KMS-11 (cell line): ENCODE results near the gene PRR36.

Experiments
- H2AFZ ChIP-seq: fragments of 200-600 bp; sonication (generic); 2 replicates; pipeline ENCODE4 v1.6.1; 2016; ENCODE audit warnings: antibody characterized with exemption, mixed run types, low read depth
- H3K27ac ChIP-seq: fragments of 200-600 bp; sonication (generic); 2 replicates; pipeline ENCODE4 v1.6.1; 2016; ENCODE audit warnings: mild to moderate bottlenecking, mixed run types
- H3K27me3 ChIP-seq: fragments of 200-600 bp; sonication (generic); 2 replicates; pipeline ENCODE4 v1.6.1; 2017; ENCODE audit warnings: mild to moderate bottlenecking, low read depth, mixed run types, moderate library complexity; ENCODE audit not compliant: insufficient read depth
- H3K36me3 ChIP-seq: fragments of 200-600 bp; sonication (generic); 2 replicates; pipeline ENCODE4 v1.6.1; 2017; ENCODE audit warnings: mild to moderate bottlenecking, mixed run types; ENCODE audit not compliant: insufficient read depth
- H3K4me1 ChIP-seq: fragments of 200-600 bp; sonication (generic); 2 replicates; pipeline ENCODE4 v1.6.1; 2016; ENCODE audit warnings: mild to moderate bottlenecking, low read depth, mixed run types; ENCODE audit not compliant: poor library complexity, severe bottlenecking
- H3K4me2 ChIP-seq: fragments of 200-600 bp; sonication (generic); 2 replicates; pipeline ENCODE4 v1.7.0; 2016; ENCODE audit warnings: mild to moderate bottlenecking, mixed run types
- H3K4me3 ChIP-seq: fragments of 200-600 bp; sonication (generic); IDR thresholded peaks from 2 replicates; pipeline ENCODE4 v1.6.1; 2017; ENCODE audit warnings: low read depth, low read length, mixed read lengths; ENCODE audit not compliant: insufficient read depth
- H3K79me2 ChIP-seq: fragments of 200-600 bp; sonication (generic); 2 replicates; pipeline ENCODE4 v1.6.1; 2016; ENCODE audit warnings: low read depth, mixed run types; ENCODE audit not compliant: insufficient read depth
- H3K9ac ChIP-seq: fragments of 200-600 bp; sonication (generic); 2 replicates; pipeline ENCODE4 v1.6.1; 2016; ENCODE audit warnings: mild to moderate bottlenecking, mixed run types
- H4K20me1 ChIP-seq: fragments of 200-600 bp; sonication (generic); 2 replicates; pipeline ENCODE4 v1.6.1; 2016; ENCODE audit warnings: mild to moderate bottlenecking, mixed run types; ENCODE audit not compliant: insufficient read depth
- TF ChIP-seq, protein P1 (sequence below): fragments of 200-600 bp; sonication (generic); conservative IDR thresholded peaks from 2 replicates; pipeline ENCODE4 v1.6.1; 2017; ENCODE audit warnings: low read depth, mild to moderate bottlenecking, antibody characterized with exemption, low read length, moderate library complexity, mixed read lengths

PRR36 gene

DNA sequence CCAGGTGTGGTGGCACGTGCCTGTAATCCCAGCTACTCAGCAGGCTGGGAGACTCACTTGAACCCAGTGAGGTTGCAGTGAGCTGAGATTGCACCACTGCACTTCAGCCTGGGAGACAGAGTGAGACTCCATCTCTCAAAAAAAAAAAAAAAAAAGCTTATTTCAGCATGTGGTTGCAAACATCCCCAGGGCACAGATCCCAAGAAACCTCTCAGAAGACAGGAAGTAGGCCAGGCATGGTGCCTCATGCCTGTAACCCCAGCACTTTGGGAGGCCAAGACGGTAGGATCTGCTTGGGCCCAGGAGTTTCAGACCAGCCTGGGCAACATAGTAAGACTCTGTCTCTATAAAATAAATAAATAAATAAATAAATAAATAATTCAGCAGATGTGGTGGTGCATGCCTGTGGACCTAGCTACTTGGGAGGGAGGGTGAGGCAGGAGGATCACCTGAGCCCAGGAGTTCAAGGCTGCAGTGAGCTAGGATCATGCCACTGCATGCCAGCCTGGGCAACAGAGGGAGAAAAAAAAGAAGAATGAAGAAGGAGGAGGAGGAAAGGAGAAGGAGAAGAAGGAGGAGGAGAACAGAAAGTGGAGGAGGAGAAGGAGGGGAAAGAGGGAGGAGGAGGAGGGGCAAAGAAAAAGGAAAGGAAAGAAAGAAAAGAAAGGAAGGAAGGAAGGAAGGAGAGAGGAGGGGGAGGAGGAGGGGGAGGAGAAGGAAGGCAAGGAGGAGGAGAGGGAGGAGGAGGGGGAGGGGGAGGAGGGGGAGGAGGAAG is 9.8 kb upstream of the PRR36 start:
- H2AFZ ChIP-seq = no peak overlapping the region
- H3K4me2 ChIP-seq = no peak overlapping the region
- H4K20me1 ChIP-seq = no peaks in the 10 kb centered on the region
- TF ChIP-seq, protein P1, sequence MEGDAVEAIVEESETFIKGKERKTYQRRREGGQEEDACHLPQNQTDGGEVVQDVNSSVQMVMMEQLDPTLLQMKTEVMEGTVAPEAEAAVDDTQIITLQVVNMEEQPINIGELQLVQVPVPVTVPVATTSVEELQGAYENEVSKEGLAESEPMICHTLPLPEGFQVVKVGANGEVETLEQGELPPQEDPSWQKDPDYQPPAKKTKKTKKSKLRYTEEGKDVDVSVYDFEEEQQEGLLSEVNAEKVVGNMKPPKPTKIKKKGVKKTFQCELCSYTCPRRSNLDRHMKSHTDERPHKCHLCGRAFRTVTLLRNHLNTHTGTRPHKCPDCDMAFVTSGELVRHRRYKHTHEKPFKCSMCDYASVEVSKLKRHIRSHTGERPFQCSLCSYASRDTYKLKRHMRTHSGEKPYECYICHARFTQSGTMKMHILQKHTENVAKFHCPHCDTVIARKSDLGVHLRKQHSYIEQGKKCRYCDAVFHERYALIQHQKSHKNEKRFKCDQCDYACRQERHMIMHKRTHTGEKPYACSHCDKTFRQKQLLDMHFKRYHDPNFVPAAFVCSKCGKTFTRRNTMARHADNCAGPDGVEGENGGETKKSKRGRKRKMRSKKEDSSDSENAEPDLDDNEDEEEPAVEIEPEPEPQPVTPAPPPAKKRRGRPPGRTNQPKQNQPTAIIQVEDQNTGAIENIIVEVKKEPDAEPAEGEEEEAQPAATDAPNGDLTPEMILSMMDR = no peak
- peaks cover 32% of the 10 kb centered on the region for H3K27me3 ChIP-seq
- no peaks in the 10 kb centered on the region for H3K4me1 ChIP-seq
- H3K79me2 ChIP-seq = no peaks in the 10 kb centered on the region
- no peak overlapping the region for H3K4me3 ChIP-seq
- no peaks in the 10 kb centered on the region for H3K36me3 ChIP-seq
- no peak overlapping the region for H3K9ac ChIP-seq
- no peak overlapping the region for H3K27ac ChIP-seq

DNA sequence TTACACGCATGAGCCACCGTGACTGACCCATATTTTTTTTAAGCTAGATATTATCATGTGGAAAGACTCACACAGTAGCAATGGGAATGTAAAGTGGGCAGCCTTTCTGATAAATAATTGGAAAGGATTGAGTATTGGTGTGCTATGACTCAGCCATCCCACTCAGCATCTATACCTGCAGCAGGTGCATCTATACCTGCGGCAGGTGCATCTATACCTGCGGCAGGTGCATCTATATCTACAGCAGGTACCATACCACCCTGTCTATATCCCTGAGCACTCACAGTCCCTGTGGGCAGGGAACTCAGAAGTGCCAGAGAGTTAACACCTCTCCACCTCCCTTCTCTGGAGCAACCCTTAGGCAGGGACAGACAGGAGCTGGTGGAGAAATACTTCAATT is 8.9 kb upstream of the PRR36 start:
- H3K4me2 ChIP-seq = no peak overlapping the region
- TF ChIP-seq, protein P1 = no peak
- H3K79me2 ChIP-seq = no peaks in the 10 kb centered on the region

DNA sequence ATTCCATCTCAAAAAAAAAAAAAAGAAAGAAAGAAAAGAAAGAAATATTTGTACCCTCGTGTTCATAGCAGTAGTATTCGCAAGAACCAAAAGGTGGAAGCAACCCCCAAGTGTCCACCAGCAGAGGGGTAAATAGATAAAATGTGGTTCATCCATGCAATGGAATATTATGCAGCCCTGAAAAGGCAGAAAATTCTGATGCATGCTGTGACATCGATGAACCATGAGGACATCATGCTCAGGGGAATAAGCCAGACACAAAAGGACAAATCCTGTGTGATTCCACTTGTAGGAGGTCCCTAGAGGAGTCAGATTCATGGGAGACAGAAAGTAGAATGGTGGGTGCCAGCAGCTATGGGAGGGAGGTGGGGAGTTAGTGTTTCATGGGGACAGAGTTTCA is 7.7 kb upstream of the PRR36 start:
- Histone ChIP-seq H2AFZ (no peak overlapping the region), H3K4me1 (no peaks in the 10 kb centered on the region), H3K27ac (no peak overlapping the region), H3K79me2 (no peaks in the 10 kb centered on the region), H3K4me3 (no peak overlapping the region), H3K36me3 (no peaks in the 10 kb centered on the region), H4K20me1 (no peaks in the 10 kb centered on the region), H3K4me2 (no peak overlapping the region), H3K27me3 (peaks cover 17% of the 10 kb centered on the region), H3K9ac (no peak overlapping the region)
- TF ChIP-seq, protein P1 = no peak

More for the DNA sequence above, 8.9 kb upstream of the PRR36 start:
- no peak overlapping the region for H3K4me3 ChIP-seq
- H2AFZ ChIP-seq = no peak overlapping the region
- no peaks in the 10 kb centered on the region for H4K20me1 ChIP-seq
- peaks cover 27% of the 10 kb centered on the region for H3K27me3 ChIP-seq
- H3K4me1 ChIP-seq = no peaks in the 10 kb centered on the region
- no peak overlapping the region for H3K27ac ChIP-seq
- no peak overlapping the region for H3K9ac ChIP-seq
- H3K36me3 ChIP-seq = no peaks in the 10 kb centered on the region

DNA sequence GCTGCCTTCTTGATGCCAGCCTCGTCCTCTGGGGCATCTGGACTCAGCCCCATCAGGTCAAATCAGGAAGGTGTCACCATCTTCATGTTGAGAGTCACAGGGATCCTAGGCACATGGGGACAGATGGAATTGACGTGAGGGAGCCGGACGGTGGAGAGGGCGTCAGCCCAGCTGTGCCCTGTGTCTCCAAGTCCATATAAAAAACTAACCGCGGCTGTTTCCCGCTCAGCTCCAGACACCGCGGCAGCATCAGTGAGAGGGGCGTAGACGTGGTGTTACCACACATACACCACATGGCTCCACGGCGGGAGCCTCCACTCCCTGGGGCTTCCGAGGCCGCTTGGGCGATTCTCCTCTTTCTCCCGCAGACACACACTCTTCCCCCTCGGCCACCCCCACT is 5.6 kb upstream of the PRR36 start:
- Histone ChIP-seq H3K27me3 (no peaks in the 10 kb centered on the region; the same call in 1 of the 2 replicates), H4K20me1 (no peaks in the 10 kb centered on the region), H3K9ac (no peak overlapping the region), H3K4me1 (no peaks in the 10 kb centered on the region), H3K4me2 (no peak overlapping the region), H3K36me3 (no peaks in the 10 kb centered on the region), H3K27ac (no peak overlapping the region), H3K4me3 (no peak overlapping the region), H2AFZ (no peak overlapping the region), H3K79me2 (no peaks in the 10 kb centered on the region)
- TF ChIP-seq, protein P1 = no peak
